HepG2 (cell line): ENCODE measurements around the gene MYO1E. TPM values are rescaled to one million over a fixed set of nuclear protein-coding genes. Genes with fewer than 3 reads are reported as not detected.
A peak's percentile ranks its signal among the peaks of the same experiment; 100 is the strongest.

Experiments used
- CHCHD3 ChIP-seq: sonication (generic); formaldehyde crosslinking; IDR thresholded peaks from 2 replicates; pipeline ENCODE4 v1.8.0; 2022; ENCODE audit warnings: mild to moderate bottlenecking, missing genetic modification reagents, moderate library complexity
- CTCF ChIP-seq: sonication (generic); formaldehyde crosslinking; IDR thresholded peaks from 2 replicates; pipeline ENCODE4 v1.5.0; 2020; ENCODE audit warnings: mild to moderate bottlenecking, missing genetic modification reagents, moderate library complexity
- ELF3 ChIP-seq: IDR thresholded peaks from 2 replicates; pipeline ENCODE4 v1.6.1; 2016; ENCODE audit warnings: missing genetic modification reagents, missing compliant biosample characterization
- HOMEZ ChIP-seq: IDR thresholded peaks from 2 replicates; pipeline ENCODE4 v1.6.1; 2016; ENCODE audit warnings: low read depth
- IRF2 ChIP-seq: IDR thresholded peaks from 2 replicates; pipeline ENCODE4 v1.6.1; 2018; ENCODE audit warnings: missing genetic modification reagents, missing compliant biosample characterization
- KDM2A ChIP-seq: sonication (generic); formaldehyde crosslinking; IDR thresholded peaks from 2 replicates; pipeline ENCODE4 v1.4.0; 2020; ENCODE audit warnings: low read depth, missing genetic modification reagents, borderline replicate concordance
- KDM5A ChIP-seq: fragments of 200-600 bp; sonication (generic); IDR thresholded peaks from 2 replicates; pipeline ENCODE4 v1.7.0; 2018; ENCODE audit warnings: antibody characterized with exemption, mild to moderate bottlenecking, low read length, borderline replicate concordance
- MAFG ChIP-seq: sonication (generic); formaldehyde crosslinking; IDR thresholded peaks from 2 replicates; pipeline ENCODE4 v1.5.1; 2020; ENCODE audit warnings: mild to moderate bottlenecking, missing genetic modification reagents
- MIER3 ChIP-seq: IDR thresholded peaks from 2 replicates; pipeline ENCODE4 v1.6.1; 2016; ENCODE audit warnings: missing compliant biosample characterization, borderline replicate concordance
- MYPOP ChIP-seq: sonication (generic); formaldehyde crosslinking; IDR thresholded peaks from 2 replicates; pipeline ENCODE4 v1.8.1; 2023; ENCODE audit warnings: mild to moderate bottlenecking, moderate library complexity, missing genetic modification reagents
- ONECUT2 ChIP-seq: sonication (generic); formaldehyde crosslinking; IDR thresholded peaks from 2 replicates; pipeline ENCODE4 v1.4.0; 2020; ENCODE audit warnings: missing genetic modification reagents
- RAD21 ChIP-seq: fragments of 450-650 bp; formaldehyde crosslinking; IDR thresholded peaks from 2 replicates; pipeline ENCODE4 v1.5.0; 2020; ENCODE audit warnings: mild to moderate bottlenecking
- ZEB1 ChIP-seq: IDR thresholded peaks from 2 replicates; pipeline ENCODE4 v1.6.1; 2012; ENCODE audit warnings: mild to moderate bottlenecking, low read depth, inconsistent platforms; ENCODE audit not compliant: insufficient replicate concordance
- ZKSCAN8 ChIP-seq: IDR thresholded peaks from 2 replicates; pipeline ENCODE4 v1.6.1; 2016; ENCODE audit warnings: borderline replicate concordance, missing genetic modification reagents, missing compliant biosample characterization
- ZNF362 ChIP-seq: sonication (generic); formaldehyde crosslinking; IDR thresholded peaks from 2 replicates; pipeline ENCODE4 v1.4.0; 2020; ENCODE audit warnings: missing genetic modification reagents, mild to moderate bottlenecking, borderline replicate concordance
- ZNF430 ChIP-seq: sonication (generic); formaldehyde crosslinking; IDR thresholded peaks from 2 replicates; pipeline ENCODE4 v1.9.0; 2021; ENCODE audit warnings: mild to moderate bottlenecking, missing genetic modification reagents
- ZNF501 ChIP-seq: sonication (generic); formaldehyde crosslinking; IDR thresholded peaks from 2 replicates; pipeline ENCODE4 v1.5.1; 2020; ENCODE audit warnings: mild to moderate bottlenecking, moderate library complexity, missing genetic modification reagents
- ZNF777 ChIP-seq: sonication (generic); formaldehyde crosslinking; IDR thresholded peaks from 2 replicates; pipeline ENCODE4 v1.4.0; 2020; ENCODE audit warnings: missing genetic modification reagents
- ZNF792 ChIP-seq: IDR thresholded peaks from 2 replicates; pipeline ENCODE4 v1.6.1; 2016
- ZNF878 ChIP-seq: sonication (generic); formaldehyde crosslinking; IDR thresholded peaks from 2 replicates; pipeline ENCODE4 v1.8.1; 2023; ENCODE audit warnings: mild to moderate bottlenecking, missing genetic modification reagents, moderate library complexity
- ZSCAN30 ChIP-seq: sonication (generic); formaldehyde crosslinking; IDR thresholded peaks from 2 replicates; pipeline ENCODE4 v1.5.0; 2020; ENCODE audit warnings: mild to moderate bottlenecking, missing genetic modification reagents
- ZSCAN5A ChIP-seq: sonication (generic); formaldehyde crosslinking; IDR thresholded peaks from 2 replicates; pipeline ENCODE4 v1.8.0; 2022; ENCODE audit warnings: mild to moderate bottlenecking, missing genetic modification reagents, borderline replicate concordance
- polyA plus RNA-seq, 8 experiments: library from polyadenylated mRNA; depleted of rRNA in 3 of 8; stranded (reverse) in 7 of 8; unstranded in 1 of 8; fragments of >200 nt; fragmentation: Illumina TruSeq in 4 of 8; extraction: Trizol in 4 of 8; gene quantifications; 2 replicates each; pipeline versions ENCODE4 v1.2.1 to v1.2.3, GENCODE V29; 2011 to 2016; ENCODE audit warnings: low read depth in 4 of 8, missing spikeins in 1 of 8, mixed read lengths in 1 of 8; ENCODE audit not compliant: insufficient read depth in 1 of 8
- total RNA-seq, 5 experiments: library from RNA; depleted of rRNA; stranded (reverse); fragments of >200 nt; fragmentation: Illumina TruSeq; extraction: Trizol; gene quantifications; 2 replicates each; pipeline ENCODE4 v1.2.3, GENCODE V29; 2016; ENCODE audit warnings: low read depth in 1 of 5

Gene MYO1E
- total and polyA plus RNA-seq, 2 of the 13 experiments (the other 11 are each of a cell fraction or from before 2014, with no cell fraction given) = 15.7 to 25.1 TPM

- TF ChIP-seq ZNF777 (no peak), HOMEZ (CRISPR knock-in tag) (peak; percentile 66; the same call in 1 of the 2 replicates), ELF3 (CRISPR knock-in tag) (peak; percentile 90), MIER3 (CRISPR knock-in tag) (peak; percentile 77; the same call in 1 of the 2 replicates), KDM5A (no peak), CHCHD3 (no peak), ZNF362 (CRISPR knock-in tag) (peak; percentile 83; the same call in 1 of the 2 replicates), RAD21 (peak; percentile 25; the same call in 1 of the 2 replicates), ZSCAN5A (peak; percentile 76; the same call in 1 of the 2 replicates), ZEB1 (peak; percentile 87), ZNF501 (peak; percentile 91), ZKSCAN8 (CRISPR knock-in tag) (peak; percentile 90), MYPOP (CRISPR knock-in tag) (0 out of 2 replicates have a peak, but pooled peaks have one; percentile 20), KDM2A (CRISPR knock-in tag) (peak; percentile 60; the same call in 1 of the 2 replicates), ZNF878 (no peak), CTCF (CRISPR knock-in tag) (peak; percentile 27; the same call in 1 of the 2 replicates), MAFG (CRISPR knock-in tag) (peak; percentile 52; the same call in 1 of the 2 replicates), IRF2 (CRISPR knock-in tag) (peak; percentile 82), ZNF430 (peak; percentile 82), ONECUT2 (CRISPR knock-in tag) (peak; percentile 44; the same call in 1 of the 2 replicates), ZNF792 (peak; percentile 88), ZSCAN30 (peak; percentile 20; the same call in 1 of the 2 replicates)
These were observed 96.2 kb downstream of the MYO1E start (continued) for GRCh38 chr15:59276225-59277178.
